ENCODE measurements around the gene CARD14.
"Not testable (repeated sequence)": the region's sequence is repeated elsewhere in the genome, so short reads cannot be mapped to it uniquely, and the experiment has no call there.

Gene CARD14

GRCh38 chr17:80151333-80151732 is 18.5 kb upstream of the CARD14 start:
- DNase-seq: no peak

GRCh38 chr17:80152081-80152702 is 17.6 kb upstream of the CARD14 start:
- DNase-seq: no peak

- no peak for DNase-seq
Observed at GRCh38 chr17:80153004-80153403, 16.8 kb upstream of the CARD14 start.

DNA sequence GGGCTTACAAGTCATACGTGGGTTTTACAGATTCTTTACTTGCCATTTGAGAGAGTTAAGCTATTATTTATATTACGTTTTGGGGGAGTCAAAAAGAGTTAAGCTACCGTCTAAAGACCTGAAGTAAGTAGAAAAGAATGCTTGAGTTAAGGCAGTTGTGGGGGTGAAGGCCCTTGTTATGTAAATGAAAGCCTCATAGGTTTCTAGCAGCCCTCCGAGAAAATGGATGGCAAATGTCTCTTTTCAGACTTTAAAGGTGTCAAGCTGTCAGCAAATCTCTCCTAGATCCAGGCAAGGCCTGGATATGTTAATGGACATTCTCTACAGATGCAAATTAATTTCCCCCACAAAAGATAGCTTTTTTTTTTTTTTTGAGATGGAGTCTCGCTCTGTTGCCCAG is 15.7 kb upstream of the CARD14 start:
- no peak for DNase-seq

- not testable (repeated sequence) for DNase-seq
Observed at GRCh38 chr17:80155600-80155999, 14.2 kb upstream of the CARD14 start.

- no peak for DNase-seq
Observed at GRCh38 chr17:80158846-80159245, 11.0 kb upstream of the CARD14 start.

DNA sequence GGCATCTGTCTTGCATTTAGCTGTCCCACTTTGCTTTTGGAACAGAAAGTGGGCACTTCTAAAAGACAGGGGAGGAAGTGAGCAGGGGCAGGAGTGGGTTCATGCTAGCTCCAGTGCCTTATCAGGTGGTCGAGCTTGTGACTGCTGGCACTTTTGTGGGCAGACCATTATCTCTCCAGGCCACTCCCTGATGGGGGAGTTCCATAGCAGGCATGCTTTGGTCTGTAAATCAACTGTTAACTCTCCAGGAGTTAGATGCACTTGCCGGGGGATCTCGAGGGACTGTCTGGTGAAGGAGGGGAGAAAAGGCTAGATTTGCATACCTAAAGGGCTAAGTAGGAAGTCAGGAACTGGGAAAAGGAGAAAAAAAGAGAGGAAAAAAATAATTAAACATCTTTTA is 9.3 kb upstream of the CARD14 start:
- no peak for DNase-seq

GRCh38 chr17:80163336-80163735 is 6.5 kb upstream of the CARD14 start:
- no peak for DNase-seq

GRCh38 chr17:80164185-80164584 is 5.6 kb upstream of the CARD14 start:
- no peak for DNase-seq

DNA sequence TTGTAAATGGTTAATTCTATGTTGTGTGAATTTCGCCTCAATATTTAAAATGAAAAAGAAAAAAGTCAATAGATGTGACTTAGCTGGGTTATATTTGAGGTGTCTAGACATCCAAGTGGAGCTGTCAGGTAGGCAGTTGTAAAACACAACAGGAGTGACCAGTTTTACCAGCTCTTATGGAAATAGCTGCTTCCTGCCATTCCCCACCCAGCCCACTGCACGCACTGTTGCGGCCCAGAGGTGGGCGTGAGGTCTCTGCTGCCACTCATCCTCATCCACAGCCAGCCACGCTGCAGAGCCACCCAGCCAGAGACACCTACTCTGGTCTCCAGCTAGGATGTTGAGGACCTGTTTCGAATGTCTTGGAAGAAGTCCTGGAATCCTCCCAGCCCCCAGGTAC is 3.4 kb upstream of the CARD14 start:
- DNase-seq: no peak

GRCh38 chr17:80168371-80168770 is 1.5 kb upstream of the CARD14 start:
- no peak for DNase-seq

DNA sequence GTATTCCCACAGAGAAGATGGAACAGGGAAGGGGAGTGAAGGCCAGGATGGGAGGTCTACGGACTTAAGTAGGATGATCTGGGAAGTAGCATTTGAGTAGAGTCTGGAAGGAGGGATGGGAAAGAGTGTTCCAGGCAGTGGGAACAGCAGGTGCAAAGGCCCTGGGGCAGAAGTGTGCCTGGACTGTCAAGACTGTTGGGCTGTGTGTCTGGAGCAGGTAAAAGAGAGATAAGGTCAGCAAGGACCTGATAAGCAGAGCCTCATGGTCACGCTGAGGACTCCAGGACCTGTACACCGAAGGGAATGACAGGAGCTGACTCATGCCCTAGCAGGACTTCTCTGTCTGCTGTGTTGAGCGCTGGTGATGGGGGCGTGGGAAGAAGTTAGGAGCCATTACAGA is 723 bp upstream of the CARD14 start:
- no peak for DNase-seq

DNA sequence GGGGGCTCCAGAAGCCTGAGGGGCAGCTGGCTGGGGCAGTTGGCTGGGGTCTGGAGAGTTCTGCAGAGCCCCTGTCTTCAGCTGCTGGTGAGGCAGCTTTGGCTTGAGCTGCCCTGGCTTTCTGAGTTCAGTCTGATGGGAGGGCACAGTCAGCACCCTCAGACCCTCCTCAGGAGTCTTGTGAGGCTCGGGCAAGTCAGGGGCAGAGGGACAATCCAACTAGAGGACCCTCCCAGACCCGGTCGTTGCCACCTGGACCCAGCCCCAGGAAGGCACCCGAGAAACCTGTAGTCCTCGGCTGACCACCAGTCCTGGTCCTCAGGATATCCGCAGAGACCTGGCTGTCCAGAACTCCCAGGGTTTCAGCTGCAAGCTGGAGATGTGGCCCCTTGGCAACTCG is 1.9 kb downstream of the CARD14 start:
- DNase-seq: no peak

DNA sequence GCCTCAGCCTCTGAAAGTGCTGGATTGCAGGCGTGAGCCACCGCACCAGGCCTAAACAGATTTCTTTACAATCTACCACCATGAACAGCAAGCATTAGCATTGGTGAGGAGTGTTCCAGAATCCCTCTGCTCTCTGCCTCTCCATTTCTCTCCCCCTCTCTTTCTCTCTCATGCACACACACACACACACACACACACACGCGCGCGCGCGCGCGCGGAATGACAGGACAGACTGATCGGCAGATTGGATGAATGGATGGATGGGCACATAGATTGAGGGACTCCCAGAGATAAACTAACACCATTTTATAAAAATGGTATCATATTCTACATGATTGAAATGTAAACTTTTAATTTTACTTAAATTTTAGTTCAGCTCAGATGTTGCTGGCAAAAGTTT is 3.3 kb downstream of the CARD14 start:
- DNase-seq: no peak

GRCh38 chr17:80173916-80174315 is 4.1 kb downstream of the CARD14 start:
- DNase-seq: no peak

GRCh38 chr17:80176757-80177156 is 6.9 kb downstream of the CARD14 start:
- DNase-seq: no peak

GRCh38 chr17:80177986-80178595 is 8.3 kb downstream of the CARD14 start:
- no peak for DNase-seq

- no peak for DNase-seq
Observed at GRCh38 chr17:80180192-80180591, 10.4 kb downstream of the CARD14 start.

DNA sequence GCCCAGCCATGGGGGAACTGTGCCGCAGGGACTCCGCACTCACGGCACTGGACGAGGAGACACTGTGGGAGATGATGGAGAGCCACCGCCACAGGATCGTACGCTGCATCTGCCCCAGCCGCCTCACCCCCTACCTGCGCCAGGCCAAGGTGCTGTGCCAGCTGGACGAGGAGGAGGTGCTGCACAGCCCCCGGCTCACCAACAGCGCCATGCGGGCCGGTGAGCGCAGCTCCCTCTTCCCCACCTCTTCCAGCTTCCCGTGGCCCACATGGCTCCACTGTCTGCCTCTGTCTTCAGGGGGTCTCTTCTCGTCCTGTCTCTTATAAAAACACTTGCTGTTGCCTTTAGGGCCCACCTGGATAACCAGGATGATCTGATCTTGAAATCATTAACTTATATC is 11.6 kb downstream of the CARD14 start:
- DNase-seq: no peak

- no peak for DNase-seq
Observed at GRCh38 chr17:80182118-80182844, 12.5 kb downstream of the CARD14 start.

GRCh38 chr17:80182845-80183223 is 13.0 kb downstream of the CARD14 start:
- no peak for DNase-seq

GRCh38 chr17:80183581-80184422 is 14.0 kb downstream of the CARD14 start:
- DNase-seq: no peak

DNA sequence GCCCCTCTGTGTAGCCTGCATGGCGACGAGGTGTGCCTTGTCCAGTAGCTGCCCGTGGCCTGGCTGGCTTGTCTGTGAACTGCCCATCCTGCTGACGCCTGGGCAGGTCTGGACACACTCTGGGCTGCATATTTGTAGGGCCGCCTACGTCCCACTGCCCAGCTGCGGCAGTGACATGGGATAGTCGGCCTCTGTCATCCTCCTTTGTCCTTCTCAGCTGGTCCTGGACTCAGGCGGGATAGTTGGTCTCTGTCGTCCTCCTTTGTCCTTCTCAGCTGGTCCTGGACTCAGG is 14.5 kb downstream of the CARD14 start:
- no peak for DNase-seq

GRCh38 chr17:80185968-80186367 is 16.1 kb downstream of the CARD14 start:
- no peak for DNase-seq
